AG04449 (cell line): ENCODE measurements around the gene CD68.

Experiments used
- CTCF ChIA-PET: fragments of 350-600 bp; formaldehyde crosslinking; extraction: SDS; loops from one replicate; lab custom pipeline; 2021; ENCODE audit warnings: antibody characterized with exemption; lab: Yijun Ruan, JAX
- POLR2A ChIA-PET: fragments of 400-600, 350-600 bp; formaldehyde crosslinking; extraction: SDS; loops from one replicate; lab custom pipeline; 2020; ENCODE audit warnings: antibody characterized with exemption, inconsistent platforms; lab: Yijun Ruan, JAX
- DNase-seq: peaks from one replicate; pipeline ENCODE4 v3.0.0-alpha.2; 2010; ENCODE audit warnings: low read depth, low spot score
- H3K4me3 ChIP-seq: 2 replicates; pipeline ENCODE4 v1.5.1; 2011; ENCODE audit warnings: low read depth, mild to moderate bottlenecking, control low read depth, low read length
- TF ChIP-seq, protein P1 (sequence below): IDR thresholded peaks from one replicate; pipeline ENCODE4 v1.5.1; 2011; ENCODE audit warnings: mild to moderate bottlenecking, moderate library complexity, low read length, control low read depth, inconsistent platforms; ENCODE audit not compliant: insufficient read depth; ENCODE audit errors: missing control alignments

CD68 gene, protein sequence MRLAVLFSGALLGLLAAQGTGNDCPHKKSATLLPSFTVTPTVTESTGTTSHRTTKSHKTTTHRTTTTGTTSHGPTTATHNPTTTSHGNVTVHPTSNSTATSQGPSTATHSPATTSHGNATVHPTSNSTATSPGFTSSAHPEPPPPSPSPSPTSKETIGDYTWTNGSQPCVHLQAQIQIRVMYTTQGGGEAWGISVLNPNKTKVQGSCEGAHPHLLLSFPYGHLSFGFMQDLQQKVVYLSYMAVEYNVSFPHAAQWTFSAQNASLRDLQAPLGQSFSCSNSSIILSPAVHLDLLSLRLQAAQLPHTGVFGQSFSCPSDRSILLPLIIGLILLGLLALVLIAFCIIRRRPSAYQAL

GRCh38 chr17:7579001-7579833 lies at the start of gene CD68:
CD68 (plus strand) TSS chr17:7579638; CDS start chr17:7579678, 40 bp downstream.
- TF ChIP-seq, protein P1, sequence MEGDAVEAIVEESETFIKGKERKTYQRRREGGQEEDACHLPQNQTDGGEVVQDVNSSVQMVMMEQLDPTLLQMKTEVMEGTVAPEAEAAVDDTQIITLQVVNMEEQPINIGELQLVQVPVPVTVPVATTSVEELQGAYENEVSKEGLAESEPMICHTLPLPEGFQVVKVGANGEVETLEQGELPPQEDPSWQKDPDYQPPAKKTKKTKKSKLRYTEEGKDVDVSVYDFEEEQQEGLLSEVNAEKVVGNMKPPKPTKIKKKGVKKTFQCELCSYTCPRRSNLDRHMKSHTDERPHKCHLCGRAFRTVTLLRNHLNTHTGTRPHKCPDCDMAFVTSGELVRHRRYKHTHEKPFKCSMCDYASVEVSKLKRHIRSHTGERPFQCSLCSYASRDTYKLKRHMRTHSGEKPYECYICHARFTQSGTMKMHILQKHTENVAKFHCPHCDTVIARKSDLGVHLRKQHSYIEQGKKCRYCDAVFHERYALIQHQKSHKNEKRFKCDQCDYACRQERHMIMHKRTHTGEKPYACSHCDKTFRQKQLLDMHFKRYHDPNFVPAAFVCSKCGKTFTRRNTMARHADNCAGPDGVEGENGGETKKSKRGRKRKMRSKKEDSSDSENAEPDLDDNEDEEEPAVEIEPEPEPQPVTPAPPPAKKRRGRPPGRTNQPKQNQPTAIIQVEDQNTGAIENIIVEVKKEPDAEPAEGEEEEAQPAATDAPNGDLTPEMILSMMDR = no peak

DNA sequence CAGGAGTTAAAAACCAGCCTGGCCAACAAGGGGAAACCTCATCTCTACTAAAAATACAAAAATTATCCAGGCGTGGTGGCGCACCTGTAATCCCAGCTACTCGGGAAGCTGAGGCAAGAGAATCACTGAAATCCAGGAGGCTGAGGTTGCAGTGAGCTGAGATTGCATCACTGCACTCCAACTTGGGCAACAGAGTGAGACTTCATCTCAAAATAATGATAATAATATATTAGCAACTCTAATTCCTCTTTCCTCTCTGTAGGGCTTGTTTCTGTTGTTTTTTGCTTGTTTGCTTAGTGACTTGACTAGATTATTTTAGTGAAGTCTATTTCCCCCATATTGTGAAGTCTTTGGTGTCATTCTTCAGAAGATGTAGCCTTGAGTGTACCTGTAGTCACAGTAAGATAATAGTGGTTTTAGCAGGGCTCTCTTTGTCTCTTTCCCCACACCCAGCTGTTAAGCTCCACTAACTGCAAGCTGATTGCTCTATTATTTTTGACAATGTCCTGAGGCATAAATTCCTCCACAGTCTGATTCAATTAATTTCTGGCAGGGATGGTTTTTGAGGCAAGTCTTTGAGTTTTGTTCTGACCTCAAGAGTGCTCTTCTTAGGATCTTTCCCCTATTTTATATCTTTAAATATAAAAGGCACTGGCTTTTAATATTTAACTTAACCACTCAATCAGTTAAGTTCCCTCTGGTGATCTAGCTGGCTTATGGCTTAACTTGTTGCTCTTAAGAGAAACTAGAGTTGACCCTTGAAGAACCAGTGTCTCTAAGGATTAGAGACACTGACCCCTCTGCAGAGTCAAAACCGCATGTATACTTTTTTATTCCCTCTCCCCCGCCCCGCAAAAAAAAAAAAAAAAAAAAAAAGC lies 49.2 kb upstream of the CD68 start:
- TF ChIP-seq, protein P1 = no peak
- no peak for DNase-seq
- POLR2A ChIA-PET = interaction anchor here (0.6 kb wide), 1 partner anchor 131 kb away, joined by 4 read pairs; no protein-coding TSS in a partner anchor
- CTCF ChIA-PET = interaction anchor here (3.8 kb wide), 1 partner anchor 16 kb away, joined by 40 read pairs; no protein-coding TSS in a partner anchor
- H3K4me3 ChIP-seq = no peak overlapping the region

More at GRCh38 chr17:7579001-7579833, at the start of gene CD68:
- peak; percentile 59 for DNase-seq
- ChIA-PET CTCF (interaction anchor here (1.6 to 6.6 kb wide), 4 partner anchors 10 to 108 kb away, joined by 4 to 37 read pairs (median 8); partner anchors contain the start of genes SENP3, SOX15, TP53 and WRAP53), POLR2A (interaction anchor here (0.8 to 4.1 kb wide), 7 partner anchors 10 to 259 kb away, joined by 3 to 31 read pairs (median 4); partner anchors contain the start of genes FXR2, POLR2A, SENP3 and SOX15)
- peak within 1 kb of the TSS; percentile 18 for H3K4me3 ChIP-seq

- TF ChIP-seq, protein P1 = no peak
- DNase-seq = no peak
- POLR2A ChIA-PET = no interaction called here
- CTCF ChIA-PET = interaction anchor here (1.5 to 2.3 kb wide), 2 partner anchors 23 to 24 kb away, joined by 4 to 16 read pairs; partner anchors contain the start of gene SENP3
- no peak overlapping the region for H3K4me3 ChIP-seq
Measured at GRCh38 chr17:7538050-7538449, 41.4 kb upstream of the CD68 start.

- ChIA-PET CTCF (interaction anchor here (1.1 to 2.3 kb wide), 3 partner anchors 22 to 25 kb away, joined by 4 to 16 read pairs (median 6); partner anchors contain the start of gene SENP3), POLR2A (interaction anchor here (0.7 kb wide), 1 partner anchor 77 kb away, joined by 3 read pairs; no protein-coding TSS in a partner anchor)
- TF ChIP-seq, protein P1 = no peak
Measured at GRCh38 chr17:7538891-7539545, 40.4 kb upstream of the CD68 start.

GRCh38 chr17:7541074-7541621 lies 38.3 kb upstream of the CD68 start:
- no peak overlapping the region for H3K4me3 ChIP-seq
- CTCF ChIA-PET = interaction anchor here (1.3 to 13.4 kb wide), 2 partner anchors 20 to 27 kb away, joined by 6 to 77 read pairs; no protein-coding TSS in a partner anchor
- no peak for DNase-seq
- POLR2A ChIA-PET = no interaction called here
- TF ChIP-seq, protein P1 = no peak

More at GRCh38 chr17:7538891-7539545, 40.4 kb upstream of the CD68 start:
- no peak overlapping the region for H3K4me3 ChIP-seq
- DNase-seq = no peak
